DOHH2 (cell line): ENCODE measurements around the gene POLR3GL.

ENCODE experiments used
- H3F3A ChIP-seq: fragments of 200-600 bp; sonication (generic), shearing (Covaris generic); 2 replicates; pipeline ENCODE4 v1.6.0; 2016; ENCODE audit warnings: antibody characterized with exemption, mild to moderate bottlenecking; ENCODE audit not compliant: control insufficient read depth, insufficient read depth
- H3K27ac ChIP-seq: fragments of 200-600 bp; sonication (generic); 2 replicates; pipeline ENCODE4 v1.5.1; 2014; ENCODE audit warnings: low read depth, mild to moderate bottlenecking, low read length, moderate library complexity
- H3K27me3 ChIP-seq: fragments of 200-600 bp; sonication (generic); 2 replicates; pipeline ENCODE4 v1.6.1; 2014; ENCODE audit warnings: mild to moderate bottlenecking, low read length, mixed read lengths; ENCODE audit not compliant: control insufficient read depth
- H3K36me3 ChIP-seq: fragments of 200-600 bp; sonication (generic); 2 replicates; pipeline ENCODE4 v1.6.1; 2014; ENCODE audit warnings: mild to moderate bottlenecking, low read length, moderate library complexity, mixed read lengths; ENCODE audit not compliant: control insufficient read depth
- H3K4me1 ChIP-seq: fragments of 200-600 bp; sonication (generic); 2 replicates; pipeline ENCODE4 v1.6.1; 2014; ENCODE audit warnings: mild to moderate bottlenecking, low read length, mixed read lengths; ENCODE audit not compliant: control insufficient read depth
- H3K4me2 ChIP-seq: fragments of 200-600 bp; sonication (generic); 2 replicates; pipeline ENCODE4 v1.6.0; 2014; ENCODE audit warnings: mild to moderate bottlenecking, low read length, moderate library complexity
- H3K4me3 ChIP-seq: fragments of 200-600 bp; sonication (generic); 2 replicates; pipeline ENCODE4 v1.5.1; 2014; ENCODE audit warnings: mild to moderate bottlenecking, low read length, mixed read lengths
- H3K79me2 ChIP-seq: fragments of 200-600 bp; sonication (generic); 2 replicates; pipeline ENCODE4 v1.6.1; 2014; ENCODE audit warnings: mild to moderate bottlenecking, low read length, mixed read lengths; ENCODE audit not compliant: control insufficient read depth
- H3K9me2 ChIP-seq: fragments of 200-600 bp; sonication (generic); replicated peaks from 2 replicates; pipeline ENCODE4 v1.6.1; 2014; ENCODE audit warnings: mild to moderate bottlenecking, low read length, mixed read lengths; ENCODE audit not compliant: control insufficient read depth
- H3K9me3 ChIP-seq: fragments of 200-600 bp; sonication (generic); 2 replicates; pipeline ENCODE4 v1.6.1; 2014; ENCODE audit warnings: antibody characterized with exemption, low read length, mixed read lengths; ENCODE audit not compliant: control insufficient read depth, insufficient read depth
- H4K20me1 ChIP-seq: fragments of 200-600 bp; sonication (generic); 2 replicates; pipeline ENCODE4 v1.6.0; 2014; ENCODE audit warnings: low read depth, mild to moderate bottlenecking, antibody characterized with exemption, low read length, moderate library complexity; ENCODE audit not compliant: control insufficient read depth, insufficient read depth
- EZH2phosphoT487 ChIP-seq: fragments of 200-600 bp; sonication (generic); IDR thresholded peaks from 2 replicates; pipeline ENCODE4 v1.6.1; 2017; ENCODE audit warnings: borderline replicate concordance, mild to moderate bottlenecking, antibody characterized with exemption, low read length, moderate library complexity, mixed read lengths
- TF ChIP-seq, protein P1 (sequence below): fragments of 200-600 bp; sonication (generic); IDR thresholded peaks from one replicate; pipeline ENCODE4 v1.5.1; 2014; ENCODE audit warnings: antibody characterized with exemption, mild to moderate bottlenecking, low read depth, low read length; ENCODE audit not compliant: poor library complexity, severe bottlenecking

POLR3GL gene

DNA sequence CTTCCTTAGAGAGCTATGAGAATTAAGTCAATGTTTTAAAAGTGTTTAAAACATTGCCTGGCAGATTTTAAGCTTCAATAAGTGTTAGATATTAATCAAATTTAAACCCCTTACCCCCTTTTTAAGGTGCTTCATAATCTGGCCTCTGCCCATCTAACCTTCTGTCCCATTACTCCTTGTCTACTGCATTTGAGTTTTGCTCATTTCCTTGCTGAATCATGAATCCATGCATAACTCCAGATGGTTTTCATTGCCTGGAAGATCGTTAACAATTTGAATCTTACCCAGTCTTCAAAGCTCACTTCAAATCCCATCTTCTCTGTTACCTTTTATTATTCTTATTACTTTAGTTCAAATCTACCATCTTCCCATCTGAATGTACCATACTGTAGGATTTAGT is 52.4 kb downstream of the POLR3GL start:
- Histone ChIP-seq H4K20me1 (no peaks in the 10 kb centered on the region), H3K9me3 (no peaks in the 10 kb centered on the region), H3K4me2 (no peak overlapping the region), H3K4me3 (no peak overlapping the region), H3K27ac (no peak overlapping the region), H3F3A (no peaks in the 10 kb centered on the region), H3K36me3 (no peaks in the 10 kb centered on the region), H3K4me1 (peaks cover 3% of the 10 kb centered on the region; the same call in 1 of the 2 replicates), H3K9me2 (no peaks in the 10 kb centered on the region), H3K79me2 (no peaks in the 10 kb centered on the region), H3K27me3 (peaks cover 72% of the 10 kb centered on the region)
- TF ChIP-seq, protein P1, sequence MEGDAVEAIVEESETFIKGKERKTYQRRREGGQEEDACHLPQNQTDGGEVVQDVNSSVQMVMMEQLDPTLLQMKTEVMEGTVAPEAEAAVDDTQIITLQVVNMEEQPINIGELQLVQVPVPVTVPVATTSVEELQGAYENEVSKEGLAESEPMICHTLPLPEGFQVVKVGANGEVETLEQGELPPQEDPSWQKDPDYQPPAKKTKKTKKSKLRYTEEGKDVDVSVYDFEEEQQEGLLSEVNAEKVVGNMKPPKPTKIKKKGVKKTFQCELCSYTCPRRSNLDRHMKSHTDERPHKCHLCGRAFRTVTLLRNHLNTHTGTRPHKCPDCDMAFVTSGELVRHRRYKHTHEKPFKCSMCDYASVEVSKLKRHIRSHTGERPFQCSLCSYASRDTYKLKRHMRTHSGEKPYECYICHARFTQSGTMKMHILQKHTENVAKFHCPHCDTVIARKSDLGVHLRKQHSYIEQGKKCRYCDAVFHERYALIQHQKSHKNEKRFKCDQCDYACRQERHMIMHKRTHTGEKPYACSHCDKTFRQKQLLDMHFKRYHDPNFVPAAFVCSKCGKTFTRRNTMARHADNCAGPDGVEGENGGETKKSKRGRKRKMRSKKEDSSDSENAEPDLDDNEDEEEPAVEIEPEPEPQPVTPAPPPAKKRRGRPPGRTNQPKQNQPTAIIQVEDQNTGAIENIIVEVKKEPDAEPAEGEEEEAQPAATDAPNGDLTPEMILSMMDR, result no peak
- TF ChIP-seq EZH2phosphoT487, result no peak

DNA sequence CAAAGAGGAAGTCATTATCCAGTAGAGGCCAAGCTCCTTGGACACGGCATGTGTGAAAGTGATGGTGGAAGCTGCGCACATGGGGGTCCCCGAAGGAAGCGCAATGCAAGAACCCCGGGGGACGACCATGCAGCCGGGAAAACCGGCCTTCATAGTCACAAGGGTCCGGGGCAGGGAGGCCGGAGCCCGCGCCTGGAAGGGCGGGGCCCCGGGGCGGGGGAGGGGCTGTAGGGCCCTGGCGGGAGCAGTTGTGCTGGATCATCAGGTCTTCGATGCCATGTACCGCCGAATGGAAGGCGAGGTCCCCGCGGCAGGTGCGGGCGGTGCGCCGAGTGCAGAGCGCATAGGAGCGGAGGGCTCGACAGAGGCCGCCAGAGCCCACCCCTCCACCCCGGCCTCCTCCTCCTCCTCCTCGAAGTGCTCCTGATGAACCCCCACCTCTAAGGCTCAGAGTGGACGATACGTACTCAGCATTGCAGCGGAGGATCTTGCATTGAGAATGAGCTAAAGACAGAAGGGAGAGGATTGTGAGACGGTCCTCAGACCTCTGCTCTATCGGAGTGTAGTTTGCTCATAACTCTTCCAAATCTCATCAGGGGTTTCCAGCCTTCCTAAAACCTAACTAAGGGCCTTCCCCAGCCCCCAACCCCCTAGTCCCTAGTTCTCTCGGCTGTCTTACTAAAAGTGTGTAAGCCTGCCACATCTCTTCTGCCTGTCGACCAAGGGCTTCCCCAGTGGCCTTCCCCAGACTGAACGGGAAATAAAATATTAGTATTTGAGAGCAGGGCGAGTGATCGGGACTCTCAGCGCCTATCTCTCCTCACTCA is 55.0 kb downstream of the POLR3GL start:
- Histone ChIP-seq H3K9me2 (no peaks in the 10 kb centered on the region), H4K20me1 (no peaks in the 10 kb centered on the region), H3K4me3 (no peak overlapping the region), H3K4me2 (no peak overlapping the region), H3F3A (no peaks in the 10 kb centered on the region), H3K4me1 (no peaks in the 10 kb centered on the region), H3K27ac (no peak overlapping the region), H3K27me3 (peaks cover 74% of the 10 kb centered on the region), H3K36me3 (no peaks in the 10 kb centered on the region), H3K9me3 (no peaks in the 10 kb centered on the region), H3K79me2 (no peaks in the 10 kb centered on the region)
- TF ChIP-seq EZH2phosphoT487, result no peak

DNA sequence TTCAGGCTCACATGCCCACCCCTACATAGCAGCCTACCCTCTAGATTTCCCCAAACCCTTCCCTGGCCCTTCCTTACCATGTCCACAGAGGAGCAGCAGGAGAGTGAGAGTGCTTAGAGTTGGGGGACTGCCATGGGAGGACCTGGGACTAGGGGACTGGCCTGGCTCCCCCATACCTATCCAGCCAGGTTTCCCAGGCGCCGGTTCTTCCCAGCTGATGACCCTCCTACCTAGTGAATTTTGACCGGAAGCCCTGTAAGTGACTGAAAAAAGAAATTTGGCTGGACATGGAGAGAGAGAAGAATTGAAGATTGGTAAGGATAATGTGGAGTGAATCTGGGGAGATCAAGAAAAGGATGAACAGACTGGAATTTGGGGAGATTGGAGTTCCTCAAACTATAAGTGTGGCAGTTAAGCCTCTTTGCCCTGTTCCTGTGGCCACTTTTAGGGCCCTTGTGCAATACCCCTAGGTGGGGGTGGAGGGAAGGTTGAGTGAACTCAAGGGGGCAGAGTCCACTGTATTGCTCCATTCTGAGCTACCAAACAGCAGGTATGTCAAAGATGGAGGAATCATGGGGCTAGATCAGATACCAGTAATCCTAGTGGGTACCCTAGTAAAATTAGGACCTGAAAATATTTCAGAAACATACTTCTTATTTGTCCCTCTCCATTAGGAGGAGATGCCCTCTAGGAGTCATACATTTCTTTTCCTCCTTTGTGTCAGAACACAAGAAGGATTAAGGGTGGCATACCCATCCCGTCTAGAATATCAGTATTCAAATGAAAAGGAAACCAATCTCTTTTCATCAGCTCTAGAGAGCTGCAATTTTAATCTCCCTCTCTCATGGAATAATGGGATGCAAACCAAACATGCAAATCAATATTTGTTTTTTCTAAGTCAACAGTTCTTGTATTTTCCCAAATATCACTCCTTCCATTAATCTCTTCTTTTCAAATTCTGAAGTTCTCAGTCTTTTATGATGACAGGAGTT is 55.9 kb downstream of the POLR3GL start:
- no peaks in the 10 kb centered on the region for H3K36me3 ChIP-seq
- peaks cover 71% of the 10 kb centered on the region for H3K27me3 ChIP-seq
- H3K27ac ChIP-seq, result no peak overlapping the region
- TF ChIP-seq, protein P1, result no peak
- TF ChIP-seq EZH2phosphoT487, result no peak
- no peaks in the 10 kb centered on the region for H3K4me1 ChIP-seq
- H3K79me2 ChIP-seq, result no peaks in the 10 kb centered on the region
- no peaks in the 10 kb centered on the region for H3F3A ChIP-seq
- H3K4me2 ChIP-seq, result no peak overlapping the region
- no peaks in the 10 kb centered on the region for H4K20me1 ChIP-seq
- H3K9me3 ChIP-seq, result no peaks in the 10 kb centered on the region
- H3K4me3 ChIP-seq, result no peak overlapping the region
- no peaks in the 10 kb centered on the region for H3K9me2 ChIP-seq
